CD14-positive monocyte (primary cell): Measurements from ENCODE around the gene BOC. TPM values are rescaled to one million over a fixed set of nuclear protein-coding genes. Genes with fewer than 3 reads are reported as not detected.

Experiments
- DNase-seq, 3 donors: peaks; one replicate each; pipeline ENCODE4 v3.0.0-alpha.2; 2011 to 2022
- H2AFZ ChIP-seq: 2 replicates; pipeline ENCODE4 v1.6.0; 2012; ENCODE audit warnings: mild to moderate bottlenecking, low read depth, low read length, inconsistent platforms; ENCODE audit not compliant: insufficient read depth, poor library complexity, severe bottlenecking
- H3K27ac ChIP-seq, 2 donors: 1 replicate in 1 of 2; 2 replicates in 1 of 2; pipeline ENCODE4 v1.5.1; 2012 to 2013; ENCODE audit warnings: low read length in 2 of 2, control low read depth in 1 of 2, inconsistent platforms in 1 of 2, low read depth in 1 of 2, mild to moderate bottlenecking in 1 of 2
- H3K27me3 ChIP-seq, 2 donors: one replicate each; pipeline versions ENCODE4 v1.6.0 to v1.6.1; 2011 to 2013; ENCODE audit warnings: low read length in 2 of 2; ENCODE audit not compliant: control insufficient read depth in 2 of 2, insufficient read depth in 2 of 2
- H3K36me3 ChIP-seq, 2 donors: replicated peaks in 1 of 2; 1 replicate in 1 of 2; 2 replicates in 1 of 2; pipeline versions ENCODE4 v1.5.1 to v1.6.1; 2012 to 2013; ENCODE audit warnings: low read length in 2 of 2, control low read depth in 1 of 2, inconsistent platforms in 1 of 2, mild to moderate bottlenecking in 1 of 2; ENCODE audit not compliant: insufficient read depth in 2 of 2, control insufficient read depth in 1 of 2
- H3K4me1 ChIP-seq, 2 donors: 1 replicate in 1 of 2; 2 replicates in 1 of 2; pipeline versions ENCODE4 v1.5.1 to v1.6.1; 2012 to 2013; ENCODE audit warnings: low read length in 2 of 2, control low read depth in 1 of 2, inconsistent platforms in 1 of 2, mild to moderate bottlenecking in 1 of 2, moderate library complexity in 1 of 2; ENCODE audit not compliant: insufficient read depth in 2 of 2, control insufficient read depth in 1 of 2
- H3K4me2 ChIP-seq: replicated peaks from 2 replicates; pipeline ENCODE3; 2012; ENCODE audit warnings: low read length, moderate library complexity, mild to moderate bottlenecking; ENCODE audit not compliant: poor library complexity, severe bottlenecking; ENCODE audit errors: extremely low read depth
- H3K4me3 ChIP-seq, 3 experiments: fragments of 200-600 bp in 1 of 3; sonication (generic) in 1 of 3; replicated peaks in 1 of 3; 1 replicate in 2 of 3; 2 replicates in 1 of 3; pipeline ENCODE4 v1.5.1; 2011 to 2013; ENCODE audit warnings: low read length in 3 of 3, mild to moderate bottlenecking in 3 of 3, control low read depth in 2 of 3, low read depth in 2 of 3, inconsistent platforms in 1 of 3, moderate library complexity in 1 of 3
- H3K79me2 ChIP-seq: 2 replicates; pipeline ENCODE4 v1.6.0; 2012; ENCODE audit warnings: mild to moderate bottlenecking, control low read depth, inconsistent platforms, low read length, moderate library complexity; ENCODE audit not compliant: insufficient read depth
- H3K9ac ChIP-seq: 2 replicates; pipeline ENCODE4 v1.6.0; 2017; ENCODE audit warnings: low read length, mild to moderate bottlenecking; ENCODE audit not compliant: insufficient read depth, poor library complexity, severe bottlenecking
- H3K9me3 ChIP-seq, 2 donors: replicated peaks in 1 of 2; 1 replicate in 1 of 2; 2 replicates in 1 of 2; pipeline versions ENCODE4 v1.5.1 to v1.6.1; 2012 to 2013; ENCODE audit warnings: low read length in 2 of 2, control low read depth in 1 of 2; ENCODE audit not compliant: control insufficient read depth in 1 of 2, insufficient read depth in 1 of 2
- H4K20me1 ChIP-seq: 2 replicates; pipeline ENCODE4 v1.6.0; 2012; ENCODE audit warnings: mild to moderate bottlenecking, low read length, control low read depth, moderate library complexity; ENCODE audit not compliant: insufficient read depth
- H3K27ac Mint-ChIP-seq, 7 donors: one replicate each; pipeline ENCODE4 v1.8.0; 2020; ENCODE audit warnings: mild to moderate bottlenecking in 7 of 7, mixed read lengths in 7 of 7, moderate library complexity in 6 of 7, inconsistent platforms in 2 of 7
- H3K27me3 Mint-ChIP-seq, 3 donors: one replicate each; pipeline ENCODE4 v1.8.0; 2021 to 2022; ENCODE audit warnings: low read depth in 3 of 3, mild to moderate bottlenecking in 3 of 3, mixed read lengths in 3 of 3, moderate library complexity in 3 of 3, inconsistent platforms in 1 of 3
- H3K36me3 Mint-ChIP-seq, 2 donors: one replicate each; pipeline ENCODE4 v1.8.0; 2020; ENCODE audit warnings: mixed read lengths in 2 of 2, inconsistent platforms in 1 of 2, mild to moderate bottlenecking in 1 of 2
- H3K4me1 Mint-ChIP-seq: one replicate; pipeline ENCODE4 v1.8.0; 2020; ENCODE audit warnings: mild to moderate bottlenecking, mixed read lengths
- H3K4me3 Mint-ChIP-seq, 2 donors: one replicate each; pipeline ENCODE4 v1.8.0; 2020; ENCODE audit warnings: mild to moderate bottlenecking in 2 of 2, mixed read lengths in 2 of 2, moderate library complexity in 1 of 2
- H3K9me3 Mint-ChIP-seq, 7 donors: one replicate each; pipeline ENCODE4 v1.8.0; 2020 to 2022; ENCODE audit warnings: mixed read lengths in 7 of 7, mild to moderate bottlenecking in 6 of 7, moderate library complexity in 6 of 7, inconsistent platforms in 2 of 7
- WGBS: methylation state at CpG from one replicate; pipeline ENCODE4 v1.1.5; 2013; ENCODE audit warnings: missing lambda C conversion rate; ENCODE audit not compliant: insufficient coverage; 5-methylcytosine and 5-hydroxymethylcytosine counted together
- intact Hi-C, 2 donors: fragments of 100-400 bp; cut with micrococcal nuclease; formaldehyde crosslinking; loops; one replicate each; pipeline versions ENCODE4 v1.15.0 to v1.15.1; 2023
- polyA plus RNA-seq, 3 donors: library from polyadenylated mRNA; depleted of rRNA in 1 of 3; unstranded in 2 of 3; stranded (reverse) in 1 of 3; fragments of 300-500 nt in 2 of 3; fragments of >200 nt in 1 of 3; fragmentation: Illumina TruSeq in 2 of 3; gene quantifications; 1 replicate in 2 of 3; 2 replicates in 1 of 3; pipeline ENCODE4 v1.2.3, GENCODE V29; 2012 to 2021
- TF ChIP-seq, protein P1 (sequence below): fragments of 200-600 bp; IDR thresholded peaks from one replicate; pipeline ENCODE4 v1.8.0; 2022; ENCODE audit warnings: antibody characterized with exemption, mild to moderate bottlenecking

Gene BOC
- polyA plus RNA-seq, 3 donors, result not detected

- peaks cover 0 to 7% (median 2%) of the 10 kb centered on the region in 3 donors for H3K27me3 Mint-ChIP-seq
- H3K9me3 Mint-ChIP-seq, result peaks cover 0 to 2% (median 0%) of the 10 kb centered on the region in 7 donors
- 92% methylated on average over 3 of the region's 3 CpGs for WGBS
- Histone ChIP-seq H3K27me3 (no peaks in the 10 kb centered on the region), H2AFZ (no peak overlapping the region), H3K9ac (no peak overlapping the region), H3K4me3 (no peak overlapping the region), H3K79me2 (no peaks in the 10 kb centered on the region), H3K36me3 (no peaks in the 10 kb centered on the region), H4K20me1 (no peaks in the 10 kb centered on the region), H3K9me3 (no peaks in the 10 kb centered on the region), H3K4me2 (no peak overlapping the region), H3K27ac (no peak overlapping the region), H3K4me1 (no peaks in the 10 kb centered on the region)
- TF ChIP-seq, protein P1, sequence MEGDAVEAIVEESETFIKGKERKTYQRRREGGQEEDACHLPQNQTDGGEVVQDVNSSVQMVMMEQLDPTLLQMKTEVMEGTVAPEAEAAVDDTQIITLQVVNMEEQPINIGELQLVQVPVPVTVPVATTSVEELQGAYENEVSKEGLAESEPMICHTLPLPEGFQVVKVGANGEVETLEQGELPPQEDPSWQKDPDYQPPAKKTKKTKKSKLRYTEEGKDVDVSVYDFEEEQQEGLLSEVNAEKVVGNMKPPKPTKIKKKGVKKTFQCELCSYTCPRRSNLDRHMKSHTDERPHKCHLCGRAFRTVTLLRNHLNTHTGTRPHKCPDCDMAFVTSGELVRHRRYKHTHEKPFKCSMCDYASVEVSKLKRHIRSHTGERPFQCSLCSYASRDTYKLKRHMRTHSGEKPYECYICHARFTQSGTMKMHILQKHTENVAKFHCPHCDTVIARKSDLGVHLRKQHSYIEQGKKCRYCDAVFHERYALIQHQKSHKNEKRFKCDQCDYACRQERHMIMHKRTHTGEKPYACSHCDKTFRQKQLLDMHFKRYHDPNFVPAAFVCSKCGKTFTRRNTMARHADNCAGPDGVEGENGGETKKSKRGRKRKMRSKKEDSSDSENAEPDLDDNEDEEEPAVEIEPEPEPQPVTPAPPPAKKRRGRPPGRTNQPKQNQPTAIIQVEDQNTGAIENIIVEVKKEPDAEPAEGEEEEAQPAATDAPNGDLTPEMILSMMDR, result no peak
- H3K27ac Mint-ChIP-seq, result no peak overlapping the region
- no peaks in the 10 kb centered on the region for H3K36me3 Mint-ChIP-seq
- H3K4me1 Mint-ChIP-seq, result no peaks in the 10 kb centered on the region
- intact Hi-C loops, result no loop called here
- DNase-seq, result no peak
- H3K4me3 Mint-ChIP-seq, result no peak overlapping the region
These were observed 58.3 kb downstream of the BOC start for GRCh38 chr3:113269661-113270060.

- peaks cover 0 to 6% (median 2%) of the 10 kb centered on the region in 3 donors for H3K27me3 Mint-ChIP-seq
These were observed 58.7 kb downstream of the BOC start for GRCh38 chr3:113270068-113270467.

More at GRCh38 chr3:113270068-113270467, 58.7 kb downstream of the BOC start:
- Mint-ChIP-seq H3K9me3 (peaks cover 0 to 2% (median 0%) of the 10 kb centered on the region in 7 donors), H3K27ac (no peak overlapping the region), H3K4me1 (no peaks in the 10 kb centered on the region), H3K36me3 (no peaks in the 10 kb centered on the region), H3K4me3 (no peak overlapping the region)
- Histone ChIP-seq H3K27me3 (no peaks in the 10 kb centered on the region), H4K20me1 (no peaks in the 10 kb centered on the region), H3K27ac (no peak overlapping the region), H3K4me1 (peaks cover under 1 to 1% of the 10 kb centered on the region in 2 donors), H3K4me3 (no peak overlapping the region), H3K9ac (no peak overlapping the region), H3K79me2 (no peaks in the 10 kb centered on the region), H3K9me3 (no peaks in the 10 kb centered on the region), H3K4me2 (no peak overlapping the region), H2AFZ (no peak overlapping the region), H3K36me3 (no peaks in the 10 kb centered on the region)
- TF ChIP-seq, protein P1, result no peak
- no peak for DNase-seq
- intact Hi-C loops, result no loop called here
- no CpG with 5 or more reads among the region's 2 CpGs for WGBS
